ENCODE results near the gene RBM8A.

RBM8A gene

DNA sequence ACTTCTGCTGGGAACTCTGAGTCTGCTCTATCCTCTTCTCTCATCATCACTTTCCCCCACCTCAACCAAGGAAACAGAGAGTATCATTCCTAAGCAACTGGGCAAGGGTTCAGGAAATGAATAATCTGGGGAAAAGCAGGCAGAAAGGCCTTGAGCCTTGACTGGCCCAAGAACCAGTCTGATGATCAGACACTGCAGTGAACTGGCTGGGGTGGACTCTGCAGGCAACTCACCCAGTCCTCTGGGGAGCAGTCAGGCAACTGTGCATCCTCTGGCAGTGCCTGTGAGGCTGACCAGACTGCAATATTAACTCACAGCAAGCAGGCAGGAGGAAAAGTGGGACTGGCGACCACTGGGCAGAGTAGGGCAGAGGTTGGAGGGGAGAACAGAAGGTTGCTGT lies 42.6 kb downstream of the RBM8A start:
- DNase-seq (ENCODE audit: low read depth in 3 of 3), result no peak

- no peak for DNase-seq (ENCODE audit: low read depth in 3 of 3)
Measured at GRCh38 chr1:145879775-145880174, 47.5 kb downstream of the RBM8A start.

DNA sequence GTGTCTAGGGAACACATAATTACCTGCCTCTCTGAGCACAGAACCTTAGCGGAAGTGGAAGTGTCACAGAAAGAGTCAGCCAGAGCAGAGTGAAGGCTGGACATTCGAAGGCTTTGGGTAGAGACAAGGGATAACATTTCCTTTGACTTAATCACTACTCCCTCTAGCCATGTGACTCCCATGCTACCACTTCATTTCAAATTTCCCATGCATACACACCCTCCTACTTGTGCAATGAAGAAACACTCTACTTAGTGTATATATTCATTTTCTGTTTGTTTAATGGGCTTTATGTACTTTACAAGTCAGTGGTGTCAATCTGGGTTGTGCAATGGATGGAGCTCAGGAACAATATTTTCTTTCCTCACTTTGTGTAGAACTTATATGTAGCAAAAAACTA lies 48.6 kb downstream of the RBM8A start:
- no peak for DNase-seq (ENCODE audit: low read depth in 3 of 3)

DNA sequence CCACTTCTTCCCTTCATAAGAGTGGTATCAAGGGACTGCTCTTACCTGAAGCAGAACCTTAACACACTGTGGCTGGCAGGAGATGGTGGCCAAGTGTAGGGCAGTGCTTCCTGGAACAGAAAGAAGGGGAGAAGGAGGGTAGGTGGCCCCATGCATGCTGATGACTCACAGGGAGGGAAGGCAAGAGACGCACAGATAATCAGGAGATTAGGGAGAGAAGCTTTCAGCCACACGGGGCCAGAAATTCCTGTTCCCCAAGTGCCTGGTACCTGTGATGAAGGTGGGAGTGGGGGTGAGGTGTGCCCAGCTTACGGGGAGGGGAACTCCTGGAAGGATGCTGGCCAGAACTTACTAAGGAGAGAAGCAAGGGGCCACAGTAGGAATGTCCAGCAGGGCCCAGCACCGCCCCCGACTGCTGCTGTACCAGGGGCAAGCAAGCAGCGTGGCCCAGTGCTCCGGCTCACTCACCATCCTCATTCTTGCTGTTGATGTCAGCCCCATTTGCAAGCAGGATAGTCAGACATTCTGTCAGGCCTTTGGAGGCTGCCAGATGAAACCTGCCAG lies 49.3 kb downstream of the RBM8A start:
- DNase-seq (ENCODE audit: low read depth in 3 of 3), result no peak

DNA sequence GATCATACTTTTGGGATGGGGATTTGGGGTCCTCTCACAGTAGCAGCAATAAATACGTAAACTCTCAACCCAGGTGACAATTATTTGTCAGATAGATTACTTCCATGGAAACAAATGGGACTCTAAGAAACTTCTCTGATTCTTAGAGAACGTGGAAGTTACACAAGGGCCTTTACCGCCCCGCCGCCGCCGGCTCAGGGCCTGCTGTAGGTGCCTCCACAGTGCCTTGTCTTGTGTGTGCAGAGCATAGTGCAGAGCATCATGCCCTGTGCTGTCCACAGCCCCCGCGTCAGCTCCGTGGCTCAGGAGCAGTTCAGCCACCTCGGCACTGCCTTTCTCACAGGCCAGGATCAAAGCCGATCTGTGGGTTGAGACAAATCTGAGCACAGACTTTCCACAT lies 52.6 kb downstream of the RBM8A start:
- DNase-seq (ENCODE audit: low read depth in 3 of 3), result no peak

DNA sequence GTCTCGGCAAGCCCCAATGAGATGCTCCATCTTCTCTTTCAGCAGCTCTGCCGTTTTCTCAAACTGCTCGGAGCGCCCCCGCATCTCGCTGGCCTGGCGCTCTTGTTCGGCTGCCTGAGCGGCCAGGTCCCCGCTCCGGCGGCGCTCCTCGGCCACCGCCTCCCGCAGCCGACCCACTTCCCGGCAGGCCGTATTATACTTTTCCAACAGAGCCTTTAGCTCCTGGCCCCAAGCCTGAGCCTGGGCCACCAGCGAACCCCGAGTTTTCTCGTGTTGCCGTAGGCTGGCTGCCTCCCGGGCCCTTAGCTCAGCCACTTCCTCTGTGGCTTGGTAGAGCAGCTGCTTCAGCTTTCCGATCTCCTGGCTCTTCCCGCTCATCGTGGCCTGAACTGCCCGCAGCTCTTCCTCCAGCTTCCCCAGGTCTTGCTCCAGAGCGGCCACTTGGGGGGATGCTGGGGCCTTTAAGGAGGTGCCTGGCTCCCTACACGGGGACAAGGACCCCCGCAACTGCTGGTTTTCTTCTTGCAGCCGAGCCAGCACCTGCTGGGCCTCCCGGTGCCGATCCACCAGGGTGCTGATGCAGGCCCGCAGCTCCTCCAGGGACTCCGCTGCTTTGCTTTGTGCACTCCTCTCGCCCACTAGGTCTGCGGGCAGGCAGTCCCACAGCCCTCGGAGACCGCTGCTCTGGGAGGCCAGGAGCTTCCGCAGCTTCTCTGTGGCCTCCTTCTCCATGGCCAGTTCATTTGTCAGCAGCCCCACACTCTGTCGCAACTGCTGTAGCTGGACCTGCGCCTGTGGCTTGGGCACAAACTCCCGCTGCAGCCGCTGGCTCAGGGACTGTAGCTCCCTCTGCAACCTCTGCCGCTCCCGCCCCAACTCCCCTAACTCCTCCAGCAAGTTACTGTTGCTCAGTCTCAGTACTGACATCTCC lies 55.0 kb downstream of the RBM8A start:
- DNase-seq (ENCODE audit: low read depth in 3 of 3), result peak in 2 of 3 experiments; percentile 6 to 24
